CD14-positive monocyte (primary cell): ENCODE data around the gene RUNX2. TPM values are rescaled to one million over a fixed set of nuclear protein-coding genes. Genes with fewer than 3 reads are reported as not detected.

Source experiments
- DNase-seq, 3 donors: peaks; one replicate each; pipeline ENCODE4 v3.0.0-alpha.2; 2011 to 2022
- H2AFZ ChIP-seq: 2 replicates; pipeline ENCODE4 v1.6.0; 2012; ENCODE audit warnings: mild to moderate bottlenecking, low read depth, low read length, inconsistent platforms; ENCODE audit not compliant: insufficient read depth, poor library complexity, severe bottlenecking
- H3K27ac ChIP-seq, 2 donors: 1 replicate in 1 of 2; 2 replicates in 1 of 2; pipeline ENCODE4 v1.5.1; 2012 to 2013; ENCODE audit warnings: low read length in 2 of 2, control low read depth in 1 of 2, inconsistent platforms in 1 of 2, low read depth in 1 of 2, mild to moderate bottlenecking in 1 of 2
- H3K27me3 ChIP-seq, 2 donors: one replicate each; pipeline versions ENCODE4 v1.6.0 to v1.6.1; 2011 to 2013; ENCODE audit warnings: low read length in 2 of 2; ENCODE audit not compliant: control insufficient read depth in 2 of 2, insufficient read depth in 2 of 2
- H3K36me3 ChIP-seq, 2 donors: replicated peaks in 1 of 2; 1 replicate in 1 of 2; 2 replicates in 1 of 2; pipeline versions ENCODE4 v1.5.1 to v1.6.1; 2012 to 2013; ENCODE audit warnings: low read length in 2 of 2, control low read depth in 1 of 2, inconsistent platforms in 1 of 2, mild to moderate bottlenecking in 1 of 2; ENCODE audit not compliant: insufficient read depth in 2 of 2, control insufficient read depth in 1 of 2
- H3K4me1 ChIP-seq, 2 donors: 1 replicate in 1 of 2; 2 replicates in 1 of 2; pipeline versions ENCODE4 v1.5.1 to v1.6.1; 2012 to 2013; ENCODE audit warnings: low read length in 2 of 2, control low read depth in 1 of 2, inconsistent platforms in 1 of 2, mild to moderate bottlenecking in 1 of 2, moderate library complexity in 1 of 2; ENCODE audit not compliant: insufficient read depth in 2 of 2, control insufficient read depth in 1 of 2
- H3K4me2 ChIP-seq: replicated peaks from 2 replicates; pipeline ENCODE3; 2012; ENCODE audit warnings: low read length, moderate library complexity, mild to moderate bottlenecking; ENCODE audit not compliant: poor library complexity, severe bottlenecking; ENCODE audit errors: extremely low read depth
- H3K4me3 ChIP-seq, 3 experiments: fragments of 200-600 bp in 1 of 3; sonication (generic) in 1 of 3; replicated peaks in 1 of 3; 1 replicate in 2 of 3; 2 replicates in 1 of 3; pipeline ENCODE4 v1.5.1; 2011 to 2013; ENCODE audit warnings: low read length in 3 of 3, mild to moderate bottlenecking in 3 of 3, control low read depth in 2 of 3, low read depth in 2 of 3, inconsistent platforms in 1 of 3, moderate library complexity in 1 of 3
- H3K79me2 ChIP-seq: 2 replicates; pipeline ENCODE4 v1.6.0; 2012; ENCODE audit warnings: mild to moderate bottlenecking, control low read depth, inconsistent platforms, low read length, moderate library complexity; ENCODE audit not compliant: insufficient read depth
- H3K9ac ChIP-seq: 2 replicates; pipeline ENCODE4 v1.6.0; 2017; ENCODE audit warnings: low read length, mild to moderate bottlenecking; ENCODE audit not compliant: insufficient read depth, poor library complexity, severe bottlenecking
- H3K9me3 ChIP-seq, 2 donors: replicated peaks in 1 of 2; 1 replicate in 1 of 2; 2 replicates in 1 of 2; pipeline versions ENCODE4 v1.5.1 to v1.6.1; 2012 to 2013; ENCODE audit warnings: low read length in 2 of 2, control low read depth in 1 of 2; ENCODE audit not compliant: control insufficient read depth in 1 of 2, insufficient read depth in 1 of 2
- H4K20me1 ChIP-seq: 2 replicates; pipeline ENCODE4 v1.6.0; 2012; ENCODE audit warnings: mild to moderate bottlenecking, low read length, control low read depth, moderate library complexity; ENCODE audit not compliant: insufficient read depth
- H3K27ac Mint-ChIP-seq, 7 donors: one replicate each; pipeline ENCODE4 v1.8.0; 2020; ENCODE audit warnings: mild to moderate bottlenecking in 7 of 7, mixed read lengths in 7 of 7, moderate library complexity in 6 of 7, inconsistent platforms in 2 of 7
- H3K27me3 Mint-ChIP-seq, 3 donors: one replicate each; pipeline ENCODE4 v1.8.0; 2021 to 2022; ENCODE audit warnings: low read depth in 3 of 3, mild to moderate bottlenecking in 3 of 3, mixed read lengths in 3 of 3, moderate library complexity in 3 of 3, inconsistent platforms in 1 of 3
- H3K36me3 Mint-ChIP-seq, 2 donors: one replicate each; pipeline ENCODE4 v1.8.0; 2020; ENCODE audit warnings: mixed read lengths in 2 of 2, inconsistent platforms in 1 of 2, mild to moderate bottlenecking in 1 of 2
- H3K4me1 Mint-ChIP-seq: one replicate; pipeline ENCODE4 v1.8.0; 2020; ENCODE audit warnings: mild to moderate bottlenecking, mixed read lengths
- H3K4me3 Mint-ChIP-seq, 2 donors: one replicate each; pipeline ENCODE4 v1.8.0; 2020; ENCODE audit warnings: mild to moderate bottlenecking in 2 of 2, mixed read lengths in 2 of 2, moderate library complexity in 1 of 2
- H3K9me3 Mint-ChIP-seq, 7 donors: one replicate each; pipeline ENCODE4 v1.8.0; 2020 to 2022; ENCODE audit warnings: mixed read lengths in 7 of 7, mild to moderate bottlenecking in 6 of 7, moderate library complexity in 6 of 7, inconsistent platforms in 2 of 7
- WGBS: methylation state at CpG from one replicate; pipeline ENCODE4 v1.1.5; 2013; ENCODE audit warnings: missing lambda C conversion rate; ENCODE audit not compliant: insufficient coverage; 5-methylcytosine and 5-hydroxymethylcytosine counted together
- intact Hi-C, 2 donors: fragments of 100-400 bp; cut with micrococcal nuclease; formaldehyde crosslinking; loops; one replicate each; pipeline versions ENCODE4 v1.15.0 to v1.15.1; 2023
- polyA plus RNA-seq, 3 donors: library from polyadenylated mRNA; depleted of rRNA in 1 of 3; unstranded in 2 of 3; stranded (reverse) in 1 of 3; fragments of 300-500 nt in 2 of 3; fragments of >200 nt in 1 of 3; fragmentation: Illumina TruSeq in 2 of 3; gene quantifications; 1 replicate in 2 of 3; 2 replicates in 1 of 3; pipeline ENCODE4 v1.2.3, GENCODE V29; 2012 to 2021
- TF ChIP-seq, protein P1 (sequence below): fragments of 200-600 bp; IDR thresholded peaks from one replicate; pipeline ENCODE4 v1.8.0; 2022; ENCODE audit warnings: antibody characterized with exemption, mild to moderate bottlenecking

Gene RUNX2
- polyA plus RNA-seq, 3 donors = 1.3 to 5.0 (median 2.5) TPM

DNA sequence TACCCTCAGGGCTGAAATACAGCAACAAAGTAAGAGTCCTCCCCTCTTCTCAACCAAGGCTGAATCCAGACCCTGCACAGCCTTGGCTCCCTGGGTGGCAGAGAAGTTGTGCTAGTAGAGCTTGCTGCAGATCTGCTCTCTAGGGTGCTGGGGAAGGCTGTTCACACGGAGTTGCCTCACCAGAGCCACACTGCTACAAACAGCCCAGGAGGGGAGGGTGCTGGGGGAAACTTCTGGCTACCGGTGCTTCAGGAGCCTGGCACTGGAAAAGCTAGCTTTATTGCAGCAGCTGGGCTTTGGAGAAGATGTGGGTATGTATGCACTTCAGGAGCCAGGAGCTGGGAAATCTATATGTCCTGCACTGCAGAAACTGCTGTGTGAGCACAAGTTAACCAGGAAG is 87.2 kb downstream of the RUNX2 start:
- H3K9ac ChIP-seq = no peak overlapping the region
- intact Hi-C loops = no loop called here
- Mint-ChIP-seq H3K36me3 (no peaks in the 10 kb centered on the region), H3K4me1 (peaks cover 25% of the 10 kb centered on the region), H3K4me3 (no peak overlapping the region), H3K9me3 (no peaks in the 10 kb centered on the region), H3K27me3 (peaks cover 8 to 13% (median 11%) of the 10 kb centered on the region in 3 donors), H3K27ac (peak overlapping the region in 1 of 7 donors; percentile 68)
- no peak overlapping the region for H3K4me3 ChIP-seq
- peaks cover 0 to 6% of the 10 kb centered on the region in 2 donors for H3K27me3 ChIP-seq
- TF ChIP-seq, protein P1, sequence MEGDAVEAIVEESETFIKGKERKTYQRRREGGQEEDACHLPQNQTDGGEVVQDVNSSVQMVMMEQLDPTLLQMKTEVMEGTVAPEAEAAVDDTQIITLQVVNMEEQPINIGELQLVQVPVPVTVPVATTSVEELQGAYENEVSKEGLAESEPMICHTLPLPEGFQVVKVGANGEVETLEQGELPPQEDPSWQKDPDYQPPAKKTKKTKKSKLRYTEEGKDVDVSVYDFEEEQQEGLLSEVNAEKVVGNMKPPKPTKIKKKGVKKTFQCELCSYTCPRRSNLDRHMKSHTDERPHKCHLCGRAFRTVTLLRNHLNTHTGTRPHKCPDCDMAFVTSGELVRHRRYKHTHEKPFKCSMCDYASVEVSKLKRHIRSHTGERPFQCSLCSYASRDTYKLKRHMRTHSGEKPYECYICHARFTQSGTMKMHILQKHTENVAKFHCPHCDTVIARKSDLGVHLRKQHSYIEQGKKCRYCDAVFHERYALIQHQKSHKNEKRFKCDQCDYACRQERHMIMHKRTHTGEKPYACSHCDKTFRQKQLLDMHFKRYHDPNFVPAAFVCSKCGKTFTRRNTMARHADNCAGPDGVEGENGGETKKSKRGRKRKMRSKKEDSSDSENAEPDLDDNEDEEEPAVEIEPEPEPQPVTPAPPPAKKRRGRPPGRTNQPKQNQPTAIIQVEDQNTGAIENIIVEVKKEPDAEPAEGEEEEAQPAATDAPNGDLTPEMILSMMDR = no peak
- no peak for DNase-seq
- peak overlapping the region; percentile 20 for H3K4me2 ChIP-seq
- peaks cover 17 to 21% of the 10 kb centered on the region in 2 donors for H3K4me1 ChIP-seq
- no peaks in the 10 kb centered on the region for H3K36me3 ChIP-seq
- H3K79me2 ChIP-seq = peaks cover 12% of the 10 kb centered on the region
- H2AFZ ChIP-seq = peak overlapping the region; percentile 26
- no peak overlapping the region for H3K27ac ChIP-seq
- no peaks in the 10 kb centered on the region for H3K9me3 ChIP-seq
- WGBS = no CpG with 5 or more reads among the region's 2 CpGs
- H4K20me1 ChIP-seq = no peaks in the 10 kb centered on the region

DNA sequence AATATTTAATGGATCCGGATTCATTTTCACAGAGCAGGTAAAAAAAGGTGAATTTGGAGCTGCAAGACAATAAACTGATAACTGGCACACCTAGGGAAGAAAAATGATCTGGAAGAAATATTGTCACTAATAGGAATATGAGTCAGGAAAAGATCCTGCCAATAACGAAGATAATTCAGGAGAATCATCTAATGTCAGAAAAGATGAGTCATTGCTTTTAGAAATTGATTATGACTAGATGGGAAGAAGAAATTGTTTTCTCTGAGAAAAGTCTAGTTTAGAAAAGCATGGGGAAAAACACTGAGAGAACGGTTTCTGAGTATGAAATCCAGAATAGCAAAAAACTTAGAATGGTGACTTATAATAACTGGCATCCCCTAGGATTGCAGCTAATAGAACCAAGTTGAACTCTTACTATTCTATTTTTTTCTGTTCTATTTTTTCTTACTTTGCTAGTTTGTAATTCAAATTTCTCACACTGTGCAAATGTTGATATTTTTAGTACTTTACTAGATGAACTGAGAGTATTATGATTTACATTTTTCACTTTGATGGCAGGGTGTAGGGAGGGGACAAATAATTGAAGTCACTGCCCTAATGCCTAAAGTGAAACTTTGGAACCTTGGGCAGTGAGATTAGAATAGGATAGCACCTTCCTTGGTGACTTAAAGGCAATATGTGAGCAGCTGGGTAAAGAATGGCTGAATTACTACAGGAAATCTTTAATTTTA is 87.8 kb downstream of the RUNX2 start:
- H3K27ac ChIP-seq = no peak overlapping the region
- no peaks in the 10 kb centered on the region for H3K36me3 ChIP-seq
- H3K9me3 Mint-ChIP-seq = no peaks in the 10 kb centered on the region
- TF ChIP-seq, protein P1 = no peak
- H3K79me2 ChIP-seq = peaks cover 18% of the 10 kb centered on the region
- intact Hi-C loops = no loop called here
- H4K20me1 ChIP-seq = no peaks in the 10 kb centered on the region
- no peak overlapping the region for H3K27ac Mint-ChIP-seq
- no peak overlapping the region for H3K4me3 ChIP-seq
- peak overlapping the region in 1 of 2 donors; percentile 31 for H3K4me3 Mint-ChIP-seq
- peaks cover 23 to 27% of the 10 kb centered on the region in 2 donors for H3K4me1 ChIP-seq
- H2AFZ ChIP-seq = no peak overlapping the region
- no peaks in the 10 kb centered on the region for H3K36me3 Mint-ChIP-seq
- peak overlapping the region; percentile 20 for H3K4me2 ChIP-seq
- no peaks in the 10 kb centered on the region for H3K9me3 ChIP-seq
- DNase-seq = no peak
- WGBS = 17% methylated on average over 1 of the region's 3 CpGs
- no peak overlapping the region for H3K9ac ChIP-seq
- H3K27me3 ChIP-seq = peaks cover 0 to 12% of the 10 kb centered on the region in 2 donors
- H3K27me3 Mint-ChIP-seq = peaks cover 11 to 20% (median 17%) of the 10 kb centered on the region in 3 donors
- peaks cover 32% of the 10 kb centered on the region for H3K4me1 Mint-ChIP-seq
